Activated CD4-positive, alpha-beta T cell treated with anti-CD3 and anti-CD28 coated beads, Interleukin-2, amount 50 U/mL, for 1 hour (primary cell): ENCODE measurements around the gene SYNJ2.

ENCODE experiments used
- DNase-seq: peaks from one replicate; pipeline ENCODE4 v3.0.0-alpha.2; 2020

Gene SYNJ2

DNA sequence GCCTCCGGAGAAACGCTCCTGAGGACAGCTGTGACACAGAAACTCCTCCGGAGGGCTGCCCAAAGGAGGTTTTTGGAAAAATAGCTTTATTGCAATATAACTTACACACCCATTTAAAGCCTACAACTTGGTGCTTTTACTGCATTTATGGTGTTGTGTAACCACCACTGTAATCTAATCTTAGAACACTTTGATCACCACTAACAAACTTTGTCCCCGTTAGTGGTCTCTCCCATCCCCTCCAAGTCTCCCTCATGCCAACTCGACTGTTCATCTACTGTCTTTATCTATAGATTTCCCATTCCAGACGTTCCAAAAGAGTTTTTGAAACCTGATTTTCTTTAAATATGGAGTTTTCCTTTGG lies 62.8 kb downstream of the SYNJ2 start:
- no peak for DNase-seq

DNA sequence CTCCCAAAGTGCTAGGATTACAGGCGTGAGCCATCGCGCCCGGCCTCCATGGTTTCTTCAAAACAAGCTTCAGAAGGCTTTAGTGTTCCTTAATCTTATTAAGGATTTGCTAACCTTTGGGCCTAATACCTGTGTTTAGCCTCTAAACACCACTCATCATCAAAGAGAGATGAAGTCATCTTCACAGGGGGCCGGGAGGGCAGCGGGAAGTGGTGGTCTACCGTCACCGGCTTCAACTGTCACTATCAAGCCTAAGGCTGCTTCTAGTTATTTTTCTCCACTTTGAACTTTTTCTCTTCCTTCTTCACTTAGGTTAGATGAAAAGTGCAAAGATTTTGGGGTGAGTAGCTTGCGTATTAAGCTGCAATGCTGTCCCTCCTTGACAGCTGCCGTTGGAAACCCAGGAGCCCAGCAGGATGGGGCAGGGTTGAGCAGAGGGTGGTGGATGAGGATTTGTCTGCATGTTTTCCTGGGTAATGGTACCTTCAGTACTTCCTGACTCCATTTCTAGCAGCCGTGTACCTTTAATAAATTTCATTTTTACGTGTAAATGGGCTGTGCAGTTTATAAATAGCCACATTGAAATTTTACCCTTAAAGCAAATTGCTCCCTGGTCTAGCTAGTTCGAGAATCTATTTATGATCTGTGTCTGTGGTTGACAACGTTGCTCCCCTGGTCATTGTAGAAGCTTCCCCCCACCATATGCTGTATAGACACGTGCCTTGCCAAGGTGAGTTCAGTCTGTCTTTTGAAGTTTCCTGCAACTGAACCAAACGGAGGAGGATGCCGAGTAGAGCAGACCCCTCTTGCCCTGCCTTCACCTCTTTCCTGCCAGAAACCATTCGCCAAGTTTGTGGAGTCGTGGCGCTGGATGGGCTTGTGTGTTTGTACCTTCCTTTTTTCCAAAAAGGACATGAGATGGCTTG lies 64.8 kb downstream of the SYNJ2 start:
- no peak for DNase-seq

DNA sequence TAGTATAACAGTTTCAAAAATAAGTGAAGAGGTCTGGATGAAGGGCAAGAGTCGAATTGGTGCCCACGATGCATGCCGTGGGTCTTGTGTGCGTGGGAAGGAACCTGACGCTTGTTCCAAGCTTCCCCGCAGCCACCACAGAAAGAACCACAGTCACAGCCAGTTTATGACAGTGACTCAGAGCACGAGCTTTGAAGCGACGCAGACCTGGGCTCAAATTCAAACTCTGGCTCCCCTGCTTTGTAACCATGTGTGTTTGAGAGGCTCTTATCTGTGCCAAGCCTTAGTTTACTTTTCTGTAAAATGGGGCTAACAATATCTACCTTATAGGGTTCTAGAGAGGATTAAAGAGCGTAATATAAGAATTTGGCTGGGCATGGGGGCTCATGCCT lies 65.5 kb downstream of the SYNJ2 start:
- DNase-seq: no peak

DNA sequence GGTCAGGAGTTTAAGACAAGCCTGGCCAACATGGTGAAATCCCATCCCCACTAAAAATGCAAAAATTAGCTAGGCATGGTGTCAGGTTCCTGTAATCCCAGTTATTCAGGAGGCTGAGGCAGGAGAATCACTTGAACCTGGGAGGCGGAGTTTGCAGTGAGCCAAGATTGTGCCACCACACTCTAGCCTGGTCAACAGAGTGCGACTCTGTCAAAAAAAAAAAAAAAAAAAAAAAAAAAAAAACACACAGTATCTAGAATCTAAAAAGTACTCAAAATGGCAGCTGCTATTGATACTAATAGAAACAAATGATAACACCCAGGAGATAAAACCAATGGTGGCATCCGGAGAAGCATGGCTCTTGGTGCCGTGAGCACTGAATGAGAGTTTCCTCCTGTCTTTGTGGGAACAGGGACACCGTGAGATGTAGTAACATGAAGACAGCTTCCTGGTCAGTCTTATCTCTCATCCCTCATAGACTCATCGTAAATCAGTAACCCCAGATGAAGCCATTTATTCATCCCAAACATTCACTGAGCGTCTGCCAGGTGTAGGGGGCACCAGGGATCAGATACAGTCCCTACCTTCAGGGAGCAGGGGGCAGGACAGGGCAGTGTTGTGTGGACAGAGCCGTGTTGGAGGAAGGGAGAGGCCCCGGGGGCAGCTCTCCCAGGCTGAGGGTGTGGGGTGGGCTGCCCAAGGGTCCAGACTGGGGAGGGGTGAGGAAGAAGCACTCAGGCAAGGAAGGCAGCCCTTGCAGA lies 66.1 kb downstream of the SYNJ2 start:
- DNase-seq: no peak

DNA sequence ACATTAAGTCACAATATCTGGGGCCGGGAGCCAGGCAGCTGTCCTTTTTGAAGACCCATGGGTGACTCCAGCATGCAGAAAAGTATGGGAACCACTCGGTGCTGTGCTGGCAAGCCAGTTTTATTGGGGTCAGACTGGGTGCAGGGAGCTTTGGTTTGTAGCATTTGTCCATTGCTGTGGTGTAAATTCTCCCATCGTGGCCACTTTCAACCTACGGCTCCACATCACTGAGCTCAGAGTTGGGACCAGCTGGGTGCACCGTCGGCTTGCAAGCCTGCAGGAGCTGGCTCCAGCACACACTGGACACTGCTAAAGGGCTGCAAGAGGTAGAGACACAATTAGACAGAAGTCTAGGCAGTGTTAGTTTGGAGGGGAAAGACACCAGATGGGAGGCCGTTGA lies 66.9 kb downstream of the SYNJ2 start:
- DNase-seq: no peak

DNA sequence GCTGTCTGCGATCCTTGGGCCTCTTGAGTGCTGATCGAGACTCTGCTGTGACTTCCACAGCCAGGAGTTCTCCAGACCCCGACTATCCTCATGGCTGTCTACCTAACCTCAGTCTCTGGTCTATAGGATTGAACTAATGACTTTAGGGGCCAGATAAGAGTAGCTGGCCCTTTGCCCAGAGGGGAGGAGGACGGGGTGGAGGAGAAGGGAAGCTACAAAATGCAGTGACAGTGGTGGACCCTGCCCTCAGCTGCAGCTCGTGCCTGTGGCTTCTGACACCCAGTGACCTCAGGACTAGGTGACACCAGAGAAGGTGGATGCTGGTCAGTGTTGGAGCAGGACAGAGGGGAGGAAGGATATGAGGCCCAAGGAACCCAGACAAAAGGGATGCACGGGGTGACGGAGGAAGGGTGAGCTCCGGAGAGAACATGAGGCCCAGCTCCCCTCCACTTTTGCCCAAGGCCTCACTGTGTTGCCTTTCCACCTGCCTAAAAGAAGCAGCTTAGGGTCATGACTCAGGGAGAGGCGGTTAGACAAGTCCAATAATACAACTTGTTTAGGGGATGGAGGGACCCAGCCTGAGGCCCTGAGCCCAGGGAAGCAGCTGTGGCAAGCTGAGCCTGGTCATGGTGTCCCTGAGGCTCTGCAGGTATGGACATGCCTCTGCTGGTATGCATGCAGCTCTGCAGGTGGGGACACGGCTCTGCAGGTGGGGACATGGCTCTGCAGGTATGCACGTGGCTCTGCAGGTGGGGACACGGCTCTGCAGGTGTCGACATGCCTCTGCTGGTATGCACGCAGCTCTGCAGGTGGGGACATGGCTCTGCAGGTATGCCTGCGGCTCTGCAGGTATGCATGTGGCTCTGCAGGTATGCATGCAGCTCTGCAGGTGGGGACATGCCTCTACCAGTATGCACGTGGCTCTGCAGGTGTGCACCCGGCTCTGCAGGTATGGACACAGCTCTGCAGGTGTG lies 67.7 kb downstream of the SYNJ2 start:
- DNase-seq: no peak

DNA sequence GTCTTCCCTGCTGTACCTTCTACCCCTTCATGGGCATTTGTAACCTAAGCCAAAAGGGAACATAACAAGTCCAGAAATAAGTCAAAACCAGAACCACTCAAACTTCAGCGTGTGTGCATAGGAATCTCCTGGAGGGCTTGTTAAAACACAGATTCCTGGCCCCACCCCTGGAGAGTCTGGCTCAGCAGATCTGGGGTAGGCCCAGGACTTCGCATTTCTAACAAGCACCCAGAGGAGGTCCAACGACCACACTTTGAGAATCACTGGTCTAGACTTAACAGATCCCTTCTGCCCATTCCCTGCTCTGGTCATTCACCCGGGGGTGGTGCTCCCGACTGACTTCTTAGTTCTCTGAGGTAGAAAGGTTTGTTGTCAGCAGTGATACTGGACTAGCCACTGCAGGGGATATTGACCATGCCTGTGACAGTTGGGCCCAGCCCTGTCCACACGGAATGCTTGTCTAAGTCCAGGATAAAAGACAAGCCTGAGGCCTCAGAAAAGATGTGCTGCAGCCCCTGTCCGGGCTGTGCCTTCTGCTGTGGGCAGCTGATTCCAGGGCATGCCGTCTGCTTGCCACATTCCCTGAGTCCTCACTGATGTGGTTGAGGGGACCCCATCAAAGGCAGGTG lies 68.6 kb downstream of the SYNJ2 start:
- DNase-seq: no peak

DNA sequence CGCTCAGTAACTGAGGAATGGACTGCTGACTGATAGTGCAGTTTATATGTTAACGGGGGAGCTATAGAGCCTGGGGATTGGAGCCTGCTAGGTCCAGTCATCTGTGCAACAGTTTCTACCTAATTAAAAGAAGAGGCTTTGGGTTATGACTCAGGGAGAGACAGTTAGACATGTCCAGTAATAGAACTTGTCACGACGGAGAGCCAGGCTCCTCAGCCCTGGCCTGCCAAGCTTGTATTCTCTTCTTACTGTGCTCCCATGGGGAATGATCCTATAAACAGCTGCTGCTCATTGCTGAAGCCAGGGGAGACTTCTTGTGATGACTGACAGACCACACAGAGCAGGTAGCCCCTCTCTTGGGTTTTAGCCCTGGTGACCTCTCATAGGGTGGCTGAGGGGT lies 69.3 kb downstream of the SYNJ2 start:
- DNase-seq: no peak

DNA sequence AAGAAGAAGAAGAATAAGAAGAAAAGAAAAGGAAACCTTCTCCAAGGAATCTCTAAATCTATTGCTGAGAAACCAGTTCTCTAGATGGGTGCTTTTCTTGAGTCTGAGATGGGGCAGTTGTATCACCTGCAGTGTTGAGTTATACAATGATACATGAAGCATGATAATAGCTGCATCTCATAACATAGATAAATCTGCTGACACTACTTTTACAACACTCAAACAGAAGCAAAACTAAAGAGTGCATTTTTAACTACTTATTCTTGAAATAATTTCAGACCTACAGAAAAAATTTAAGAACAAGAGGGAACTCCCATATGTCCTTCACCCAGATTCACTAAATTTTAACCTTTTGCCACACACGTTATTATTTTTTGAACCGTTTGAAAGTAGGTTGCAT lies 70.3 kb downstream of the SYNJ2 start:
- no peak for DNase-seq

DNA sequence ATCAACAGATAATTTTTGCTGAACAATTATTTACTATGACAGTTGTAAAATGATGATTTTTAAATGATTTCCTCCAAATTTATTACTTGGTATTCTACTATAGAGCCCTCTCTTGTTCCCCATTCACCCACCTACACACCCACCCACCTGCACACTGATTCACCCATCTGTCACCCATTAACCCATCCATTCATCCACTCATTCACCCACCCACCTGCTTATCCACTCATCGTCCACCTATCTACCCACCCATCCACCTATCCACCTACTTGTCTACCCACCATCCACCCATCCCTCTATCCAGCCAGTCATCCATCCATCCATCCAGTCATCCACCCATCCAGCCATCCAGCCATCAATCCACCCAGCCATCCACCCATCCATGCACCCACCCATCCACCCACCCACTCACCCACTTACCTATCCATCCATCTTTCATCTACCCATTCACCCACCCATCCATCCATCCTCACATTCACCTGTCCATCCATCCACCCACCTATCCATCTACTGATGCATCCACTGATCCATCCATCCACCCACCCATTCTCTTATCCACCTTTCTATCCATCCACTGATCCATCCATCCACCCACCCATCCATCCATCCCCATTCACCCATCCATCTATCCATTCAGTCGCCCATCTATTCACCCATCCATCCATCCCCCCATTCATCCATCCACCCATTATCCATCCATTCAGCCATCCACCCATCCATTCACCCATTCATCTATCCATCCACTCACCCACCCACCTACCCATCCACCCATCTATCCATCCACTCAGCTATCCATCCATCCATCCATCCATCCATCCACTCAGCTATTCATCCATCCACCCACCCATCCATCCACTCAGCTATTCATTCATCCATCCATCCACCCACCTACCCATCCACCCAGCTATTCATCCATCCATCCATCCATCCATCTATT lies 72.0 kb downstream of the SYNJ2 start:
- DNase-seq: no peak

DNA sequence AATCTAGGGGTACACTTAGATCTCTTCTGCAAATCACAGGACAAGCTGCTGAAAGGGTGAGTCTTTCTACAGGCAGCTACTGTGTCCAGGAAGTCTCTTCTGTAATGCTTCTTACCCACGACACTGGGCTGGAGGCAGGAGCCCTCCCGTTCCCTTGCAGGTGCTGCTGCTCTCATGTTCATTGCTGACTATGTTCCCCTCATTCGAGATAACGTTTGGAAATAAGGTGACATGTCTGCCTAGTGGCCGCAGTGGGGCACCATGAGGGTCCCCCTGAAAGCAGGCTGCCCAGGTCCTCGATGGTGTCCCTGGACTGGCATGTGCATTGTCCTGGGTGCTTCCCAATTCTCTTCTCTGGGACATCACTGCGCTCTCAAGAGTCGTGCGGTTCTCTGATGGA lies 74.7 kb downstream of the SYNJ2 start:
- DNase-seq: no peak

DNA sequence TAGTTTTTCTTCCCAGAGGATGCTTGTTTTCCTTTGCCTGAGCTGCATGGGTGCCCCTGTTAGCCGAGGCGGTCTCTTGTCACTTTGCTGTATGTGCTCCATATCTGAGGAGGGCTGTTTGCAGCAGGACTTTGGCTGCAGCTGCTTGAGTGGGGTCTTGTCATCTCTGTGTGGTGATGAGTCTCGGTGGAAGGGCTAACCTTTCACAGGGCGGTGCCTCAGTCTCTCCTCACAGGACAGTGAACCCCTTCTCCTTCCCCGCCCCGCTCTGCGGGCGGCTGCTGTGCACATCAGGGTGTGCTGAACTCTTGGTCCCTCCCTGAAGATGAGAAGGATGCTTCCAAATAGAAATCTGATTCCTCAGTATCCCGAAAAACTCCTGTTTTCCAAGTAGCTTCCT lies 75.1 kb downstream of the SYNJ2 start:
- no peak for DNase-seq

DNA sequence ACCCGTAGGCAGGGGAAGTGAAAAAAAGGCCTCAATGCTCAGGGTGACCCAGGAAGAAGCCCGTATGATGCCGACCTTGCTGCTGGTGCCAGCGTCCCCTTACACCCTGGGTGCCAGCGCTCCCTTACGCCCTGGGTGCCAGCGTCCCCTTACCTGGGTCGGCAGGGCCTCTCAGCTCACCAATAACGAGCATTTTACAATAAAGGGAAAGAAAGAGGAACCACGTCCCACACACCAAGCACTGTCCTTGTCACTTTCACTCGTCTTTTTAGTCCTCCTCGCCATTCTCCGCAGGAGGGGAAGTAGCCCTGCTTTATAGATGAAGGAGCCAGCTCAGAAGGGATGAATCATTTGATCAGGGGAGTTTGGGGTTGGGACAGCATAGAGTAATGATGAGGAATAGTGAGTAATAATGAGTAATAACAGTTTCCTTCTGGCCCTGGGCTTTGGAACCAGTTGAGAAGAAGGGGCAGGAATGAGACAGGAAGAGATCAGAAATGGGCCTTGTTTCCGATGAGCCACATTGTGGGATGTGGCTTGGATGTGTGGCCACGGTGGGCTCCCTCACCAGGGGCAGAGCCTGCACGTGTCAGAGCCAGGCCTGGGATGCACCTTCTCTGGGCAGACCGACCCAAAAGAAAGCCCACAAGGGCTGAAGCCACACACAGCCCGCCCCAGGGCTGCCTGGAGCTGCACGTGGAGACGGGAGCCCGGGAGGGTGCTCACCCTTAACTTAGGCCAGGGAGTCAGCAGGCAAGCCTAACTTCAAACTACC lies 75.7 kb downstream of the SYNJ2 start:
- DNase-seq: no peak

DNA sequence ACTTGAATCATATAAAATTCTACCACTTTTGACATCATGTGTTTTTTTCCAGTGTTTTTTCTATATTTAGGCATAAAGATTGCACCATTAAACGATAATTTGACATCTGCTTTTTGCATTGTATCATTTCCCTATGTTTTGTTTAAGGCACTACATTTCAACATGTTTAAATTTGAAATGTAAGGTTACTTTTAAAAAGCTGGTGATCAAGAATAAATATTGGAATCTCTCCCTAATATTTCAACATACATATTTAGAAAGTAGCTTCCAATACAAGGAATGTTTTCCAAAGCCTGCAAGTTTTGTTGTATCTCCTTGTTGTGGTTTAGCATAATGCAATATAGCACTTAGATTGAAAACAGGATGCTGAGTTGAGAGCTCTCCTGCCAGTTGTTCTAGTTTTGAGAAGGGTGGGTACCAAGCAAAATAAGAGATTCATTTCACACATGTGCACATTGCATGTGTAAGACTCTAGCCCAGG lies 76.5 kb downstream of the SYNJ2 start:
- DNase-seq: no peak

DNA sequence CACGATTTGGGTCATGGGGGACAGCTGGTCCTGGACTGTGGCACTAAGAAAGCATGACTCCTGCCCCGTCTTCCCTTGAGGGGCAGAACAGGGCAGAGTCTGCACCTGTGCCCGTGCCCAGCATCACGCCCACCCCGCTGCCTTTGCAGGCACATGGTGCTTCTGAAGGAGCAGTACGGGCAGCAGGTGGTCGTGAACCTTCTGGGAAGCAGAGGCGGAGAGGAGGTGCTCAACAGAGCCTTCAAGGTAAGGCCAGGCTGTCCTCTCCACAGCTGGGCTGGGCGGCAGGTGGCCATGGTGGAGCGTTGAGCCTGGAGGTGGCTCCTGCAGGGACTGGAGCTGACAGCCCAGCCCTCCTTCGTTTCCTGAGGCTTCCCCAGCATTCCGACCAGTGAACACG lies 77.4 kb downstream of the SYNJ2 start:
- DNase-seq: no peak

DNA sequence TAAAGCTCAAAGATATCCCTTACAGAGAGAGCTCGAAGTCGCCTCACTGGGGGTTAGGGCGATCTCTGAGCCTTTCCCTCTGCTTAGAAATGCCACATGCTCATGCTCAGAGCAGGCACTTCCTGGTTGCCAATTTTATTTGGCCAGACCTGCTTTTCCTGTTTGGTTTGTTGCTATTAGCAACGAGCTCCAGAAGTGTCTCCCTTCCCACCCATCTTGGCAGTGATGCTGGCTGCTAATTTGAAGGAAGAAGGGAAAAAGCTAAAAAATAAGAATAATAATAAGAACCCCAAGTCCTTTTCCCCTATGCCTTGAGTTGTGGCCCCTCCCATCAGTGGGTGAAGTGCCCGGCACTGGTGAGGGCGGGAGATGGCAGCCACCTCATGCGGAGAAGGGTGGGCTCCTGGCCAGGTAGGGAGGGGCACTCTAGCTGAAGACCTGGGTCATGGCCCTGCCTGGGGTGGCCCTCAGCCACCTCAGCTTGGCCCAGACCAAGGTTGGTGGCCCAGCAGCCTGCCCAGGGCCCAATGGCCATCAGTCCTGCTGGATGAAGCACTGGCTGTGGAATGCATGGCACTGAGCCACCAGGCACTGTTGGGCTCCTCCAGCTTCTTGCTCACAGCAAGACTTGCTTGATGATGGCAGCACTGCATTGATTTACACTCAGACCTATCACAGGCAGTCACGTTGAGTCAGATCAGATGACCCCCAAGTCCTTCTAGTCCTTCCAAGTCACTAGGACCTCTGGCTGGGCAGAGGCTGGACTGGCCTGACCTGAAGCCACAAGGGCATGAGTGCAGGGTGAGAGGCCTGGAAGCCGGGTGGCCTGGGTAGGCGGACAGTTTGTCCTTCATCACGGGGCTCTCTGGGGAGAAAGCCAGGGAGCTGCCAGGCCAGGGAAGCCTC lies 79.0 kb downstream of the SYNJ2 start:
- no peak for DNase-seq

DNA sequence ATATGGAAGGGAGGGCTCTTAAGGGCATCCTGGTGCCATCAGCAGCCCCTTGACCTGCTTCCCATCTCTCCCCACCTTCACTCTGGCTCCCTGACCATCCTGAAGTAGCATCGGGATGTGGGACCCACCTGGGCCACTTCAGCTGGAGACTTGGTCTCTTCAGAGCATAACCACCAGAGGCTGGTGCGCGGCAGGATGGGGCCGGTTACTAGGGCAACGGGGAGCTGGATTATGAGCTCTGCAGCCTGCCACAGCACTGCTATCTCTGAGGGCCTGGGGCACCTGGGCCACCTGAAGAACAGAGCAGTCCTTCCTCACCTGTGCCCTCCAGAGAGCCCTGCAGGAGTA lies 79.7 kb downstream of the SYNJ2 start:
- DNase-seq: no peak

DNA sequence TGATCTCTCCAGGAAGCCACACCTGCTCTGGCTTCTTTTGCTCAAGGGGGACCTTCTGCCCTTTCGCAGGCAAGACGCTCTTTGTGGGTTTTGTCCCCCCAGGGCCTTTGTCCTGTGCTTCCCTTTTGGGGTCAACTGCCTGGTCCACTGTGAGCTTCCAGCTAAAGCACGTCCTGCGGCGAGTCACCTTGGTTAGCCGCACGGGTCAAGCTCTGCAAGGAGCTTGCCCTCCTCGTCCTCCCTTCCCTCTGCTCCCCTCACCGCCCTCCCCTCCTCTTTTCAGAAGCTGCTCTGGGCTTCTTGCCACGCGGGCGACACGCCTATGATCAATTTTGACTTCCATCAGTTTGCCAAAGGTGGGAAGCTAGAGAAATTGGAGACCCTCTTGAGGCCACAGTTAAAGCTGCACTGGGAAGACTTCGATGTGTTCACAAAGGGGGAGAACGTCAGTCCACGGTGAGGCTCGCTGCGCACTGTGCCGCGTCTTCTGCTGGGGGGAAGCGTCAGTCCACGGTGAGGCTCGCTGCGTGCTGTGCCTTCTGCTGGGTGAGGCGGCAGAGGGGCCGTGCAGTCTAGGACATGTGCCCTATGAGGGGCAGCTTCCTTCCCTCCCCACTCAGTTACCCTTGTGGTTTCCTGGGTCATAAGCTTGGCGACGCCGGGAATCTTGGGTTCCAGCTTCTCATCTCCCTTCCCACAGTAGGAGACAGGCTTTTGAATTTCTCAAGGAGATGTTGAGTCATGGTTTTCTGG lies 80.2 kb downstream of the SYNJ2 start:
- no peak for DNase-seq

DNA sequence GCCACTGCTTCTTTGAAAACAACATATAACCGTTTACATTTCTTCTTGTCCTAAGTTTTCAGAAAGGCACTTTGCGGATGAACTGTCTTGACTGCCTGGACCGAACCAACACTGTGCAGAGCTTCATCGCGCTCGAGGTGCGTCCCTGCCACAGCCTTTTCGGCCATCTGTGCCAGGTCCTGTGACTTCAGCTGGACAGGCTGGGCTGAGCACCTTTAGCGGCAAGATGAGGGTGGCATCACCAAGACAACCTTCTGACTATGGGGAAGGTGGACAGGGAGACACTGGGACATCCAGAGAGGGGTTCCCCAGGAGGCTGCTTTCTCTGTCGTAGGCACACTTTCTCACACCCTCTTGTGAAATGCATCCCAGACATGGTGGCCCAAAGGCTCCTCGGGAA lies 82.1 kb downstream of the SYNJ2 start:
- no peak for DNase-seq
